Measurements from ENCODE around the gene PRADC1.

PRADC1 gene

DNA sequence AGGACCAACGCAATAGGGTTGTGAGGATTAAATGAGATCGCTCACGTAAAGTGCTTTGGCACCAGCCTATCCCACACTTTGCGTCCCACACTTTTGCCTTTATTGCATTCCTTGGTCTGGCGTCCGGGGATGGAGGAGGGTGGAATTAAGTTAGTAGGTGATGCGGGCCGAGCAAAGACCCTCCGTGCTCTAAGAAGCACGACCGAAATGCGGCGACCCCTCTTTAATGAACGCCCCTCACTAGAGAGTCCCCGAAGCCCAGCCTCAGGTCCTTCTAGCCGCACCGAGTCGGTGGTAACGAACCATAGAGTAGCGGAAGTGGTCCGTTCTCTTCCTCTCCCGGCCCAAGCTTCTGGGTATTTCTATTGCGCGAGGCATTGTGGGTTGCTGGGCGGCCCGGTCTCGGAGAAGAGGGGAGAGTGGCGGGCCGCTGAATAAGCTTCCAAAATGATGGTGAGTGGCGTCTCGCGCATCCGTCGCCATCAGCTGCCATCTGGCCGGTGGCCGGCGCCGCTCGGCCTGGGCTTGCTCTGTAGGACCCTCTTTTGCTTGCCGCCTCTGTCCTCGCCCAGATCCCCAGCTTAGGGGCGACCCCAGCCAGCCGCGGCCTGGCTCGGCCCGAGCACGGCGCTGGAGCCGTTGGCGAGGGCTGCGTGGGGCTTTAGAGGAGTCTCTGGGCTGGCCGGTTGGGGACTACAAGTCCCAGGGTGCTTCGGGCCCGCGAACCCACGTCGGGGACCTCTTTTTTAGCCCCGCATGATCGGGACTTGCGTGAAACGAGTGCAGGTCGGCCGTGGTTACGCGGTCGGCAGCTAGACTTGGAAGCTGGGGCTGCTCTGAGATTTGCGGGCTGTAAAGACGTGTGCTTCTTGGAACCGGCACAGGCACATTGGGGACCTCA, 1.1 kb upstream of the PRADC1 start, which contains the start of gene CCT7:
Gene CCT7, plus strand, starts transcription at position 377 of the 901 bp plus-strand sequence. Its CDS starts 71 bp downstream, at position 448.
- peak; percentile 78 to 94 for DNase-seq

GRCh38 chr2:73232403-73233153, 461 bp downstream of the PRADC1 start:
- peak; percentile 10 to 20 for DNase-seq

- DNase-seq = no peak
Observed at GRCh38 chr2:73228631-73229030, 4.4 kb downstream of the PRADC1 start.

- DNase-seq = no peak
Observed at GRCh38 chr2:73227086-73227485, 6.0 kb downstream of the PRADC1 start.

DNA sequence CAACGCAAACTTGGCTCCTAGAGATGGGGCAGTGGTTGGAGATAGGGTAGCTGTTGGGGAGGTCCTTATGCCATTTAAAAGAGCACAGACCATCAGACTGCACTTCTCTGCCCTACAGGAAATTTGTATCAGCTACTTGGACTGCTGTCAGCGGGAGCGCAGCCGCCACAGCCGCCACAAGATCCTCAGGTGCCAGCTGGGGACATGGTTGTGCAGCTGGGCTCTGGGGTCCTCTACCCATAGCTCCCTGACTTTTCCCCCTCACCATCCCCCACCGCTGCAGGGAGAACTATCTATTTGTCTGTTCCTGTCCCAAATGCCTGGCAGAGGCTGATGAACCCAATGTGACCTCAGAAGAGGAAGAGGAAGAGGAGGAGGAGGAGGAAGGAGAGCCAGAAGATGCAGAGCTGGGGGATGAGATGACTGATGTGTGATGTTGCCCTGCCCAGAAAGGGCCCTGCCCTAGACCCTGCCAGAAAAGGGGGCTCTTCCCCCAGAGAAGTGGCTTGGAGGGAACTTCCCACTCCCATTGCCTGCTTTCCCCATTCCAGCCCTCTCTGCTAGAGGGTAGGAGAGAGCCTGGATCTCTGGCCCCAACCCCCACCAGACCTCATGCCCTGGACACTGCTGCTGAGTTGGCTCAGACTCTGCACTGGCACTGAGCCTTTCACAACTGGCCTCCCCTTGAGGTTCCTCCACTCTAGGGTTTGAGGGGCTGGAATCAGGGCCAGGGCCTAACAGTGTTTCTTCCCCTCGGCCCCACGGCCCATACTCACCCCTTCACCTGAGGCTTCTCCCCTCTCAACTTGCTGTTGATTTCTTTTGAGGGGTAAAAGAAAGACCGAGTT, 7.3 kb downstream of the PRADC1 start:
- peak in 1 of 2 experiments; percentile 6 for DNase-seq

GRCh38 chr2:73223821-73224220, 9.2 kb downstream of the PRADC1 start:
- no peak for DNase-seq

DNA sequence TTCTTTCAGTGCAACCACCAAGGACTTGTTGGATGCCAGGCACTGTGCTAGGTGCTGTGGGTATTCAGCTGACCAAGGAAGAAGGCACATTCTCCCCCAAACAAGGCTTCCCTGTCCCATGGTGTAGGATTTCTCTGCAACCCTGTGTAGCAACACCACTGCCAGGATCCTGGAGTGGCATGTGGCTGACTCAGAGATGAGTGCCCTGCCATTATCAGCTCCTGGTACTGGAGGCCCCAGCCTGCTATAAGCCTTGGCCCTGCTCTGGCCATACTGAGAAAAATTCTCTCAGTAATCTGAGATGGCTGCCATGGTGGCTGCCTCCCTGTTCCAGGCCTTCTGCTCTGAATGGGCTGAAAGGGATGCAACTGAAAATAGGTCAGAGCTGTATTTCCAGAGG, 14.7 kb downstream of the PRADC1 start:
- DNase-seq = no peak

- no peak for DNase-seq
Observed at GRCh38 chr2:73217826-73218225, 15.2 kb downstream of the PRADC1 start.

- no peak for DNase-seq
Observed at GRCh38 chr2:73217160-73217559, 15.9 kb downstream of the PRADC1 start.

DNA sequence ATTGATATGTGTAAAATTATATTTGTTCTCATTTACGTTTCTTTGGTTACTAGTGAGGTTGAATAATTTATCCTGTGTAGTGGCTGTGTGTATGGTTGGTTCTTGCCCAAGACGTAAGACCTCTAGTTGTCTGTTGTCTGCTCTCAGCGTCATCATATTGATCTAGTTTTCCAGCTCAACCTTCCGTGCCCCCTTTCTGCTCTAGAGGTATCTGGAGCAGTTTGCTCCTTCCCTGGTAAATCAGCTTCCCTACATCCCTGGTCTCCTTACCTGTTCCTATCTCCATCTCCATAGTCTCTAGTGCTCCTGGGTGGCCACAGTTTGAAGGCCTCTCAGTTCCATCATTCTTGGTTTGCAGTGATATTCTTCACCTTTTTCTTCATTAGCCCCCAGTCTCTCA, 17.8 kb downstream of the PRADC1 start:
- no peak for DNase-seq

GRCh38 chr2:73214120-73215035, 18.7 kb downstream of the PRADC1 start, which contains the start of gene SMYD5:
Gene SMYD5, plus strand, starts transcription at chr2:73214245. Its CDS starts 22 bp downstream, at chr2:73214267.
- peak; percentile 63 to 73 for DNase-seq

GRCh38 chr2:73212448-73213176, 20.4 kb downstream of the PRADC1 start:
- DNase-seq = peak; percentile 70 to 71

GRCh38 chr2:73212098-73212447, 21.0 kb downstream of the PRADC1 start:
- no peak for DNase-seq

DNA sequence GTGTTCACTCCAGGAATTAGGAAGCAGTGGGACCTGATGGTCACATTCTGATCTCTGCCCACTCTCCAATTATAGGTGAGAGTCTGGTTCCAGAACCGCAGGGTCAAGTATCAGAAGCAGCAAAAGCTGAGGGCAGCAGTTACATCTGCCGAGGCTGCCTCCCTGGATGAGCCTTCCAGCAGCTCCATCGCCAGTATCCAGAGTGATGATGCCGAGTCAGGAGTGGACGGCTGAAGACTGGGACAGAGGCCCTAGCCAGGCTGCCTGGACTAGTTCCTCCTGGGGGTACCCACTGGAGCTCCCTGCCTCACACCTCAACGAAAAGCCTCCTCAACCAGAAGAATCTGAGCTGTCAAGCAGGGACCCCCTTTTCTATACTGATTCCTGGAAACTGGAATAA, 22.3 kb downstream of the PRADC1 start:
- no peak for DNase-seq

- DNase-seq = no peak
Observed at GRCh38 chr2:73210019-73210418, 23.0 kb downstream of the PRADC1 start.

DNA sequence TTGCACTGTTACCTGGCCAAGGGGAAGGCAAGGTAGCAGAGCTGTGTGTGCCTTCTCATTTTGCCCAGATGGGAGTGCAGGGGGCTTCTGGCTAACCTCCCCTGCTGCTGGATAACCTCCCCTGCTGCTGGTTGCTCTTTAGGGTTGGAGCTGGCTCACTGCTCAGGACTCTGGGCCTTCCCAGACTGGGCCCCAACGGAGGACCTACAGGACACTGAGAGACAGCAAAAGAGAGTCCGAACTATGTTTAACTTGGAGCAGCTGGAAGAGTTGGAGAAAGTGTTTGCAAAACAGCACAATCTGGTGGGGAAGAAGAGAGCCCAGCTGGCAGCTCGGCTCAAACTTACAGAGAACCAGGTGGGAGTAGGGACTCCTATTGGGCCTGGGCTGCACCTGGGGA, 24.8 kb downstream of the PRADC1 start:
- no peak for DNase-seq

- no peak for DNase-seq
Observed at GRCh38 chr2:73205611-73206010, 27.4 kb downstream of the PRADC1 start.

DNA sequence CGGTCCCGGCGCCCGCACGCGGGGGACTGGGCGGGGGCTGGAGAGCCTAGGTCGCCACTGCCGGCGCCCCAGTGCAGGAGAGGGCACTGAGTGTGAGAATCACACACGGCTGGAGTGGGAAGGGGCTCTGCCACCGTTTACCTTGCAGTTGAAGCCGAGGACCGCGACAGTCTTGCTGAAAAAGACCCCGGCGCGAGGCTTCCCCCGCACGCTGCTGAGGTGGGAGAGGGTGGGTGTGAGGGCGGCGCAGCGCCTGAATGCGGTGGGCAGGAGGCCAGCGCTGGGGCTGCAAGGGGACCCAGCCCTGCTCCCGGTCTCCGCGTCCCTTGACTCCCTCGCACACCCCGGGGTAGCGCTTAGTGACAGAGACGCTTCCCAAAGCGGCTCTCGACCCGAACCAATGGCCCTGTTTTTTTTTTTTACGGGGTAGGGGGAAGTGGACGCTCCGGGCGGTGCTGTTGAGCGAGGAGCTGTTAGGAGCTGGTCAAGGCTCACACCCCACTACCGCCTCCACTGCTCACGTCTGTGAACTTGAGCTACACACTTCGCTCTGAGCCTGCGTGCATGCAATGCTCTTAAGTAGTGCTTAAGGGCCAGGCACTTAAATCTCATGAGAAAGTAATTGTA, 29.9 kb downstream of the PRADC1 start:
- DNase-seq = no peak

- no peak for DNase-seq
Observed at GRCh38 chr2:73202156-73203054, 30.6 kb downstream of the PRADC1 start, which contains the start of gene NOTO. Gene NOTO, plus strand, starts transcription at chr2:73202574. Its CDS starts 93 bp downstream, at chr2:73202667.
